ENCODE results near the gene KRTAP5-8. TPM values are rescaled to one million over a fixed set of nuclear protein-coding genes. Genes with fewer than 3 reads are reported as not detected.

The KRTAP5-8 gene
- total RNA-seq, 8 experiments from 2014 or later, result 0.11 to 0.81 (median 0.37) TPM; not detected in 1

Other genes with a start within 250 kb of the KRTAP5-8 start
- 100 to 1,000 TPM in 2 of 8 experiments, 10 to 100 TPM in 6; 15.3 to 155 (median 49.6) TPM for gene DHCR7, start 89.6 kb upstream of the KRTAP5-8 start, total RNA-seq
- 100 to 1,000 TPM in 1 of 8 experiments, 10 to 100 TPM in 7; 20.3 to 120 (median 37.1) TPM for gene NADSYN1, start 84.8 kb upstream of the KRTAP5-8 start, total RNA-seq
- under 1 TPM in 7 of 8 experiments, not detected in 1; 0.21 to 0.91 (median 0.27) TPM for gene KRTAP5-7, start 10.8 kb upstream of the KRTAP5-8 start, total RNA-seq
- gene KRTAP5-9, start 10.4 kb downstream of the KRTAP5-8 start, total RNA-seq, result 1 to 10 TPM in 1 of 8 experiments, under 1 TPM in 3, not detected in 4; 0.36 to 1.2 (median 0.39) TPM
- under 1 TPM in 4 of 8 experiments, not detected in 4; 0.17 to 0.66 (median 0.32) TPM for gene KRTAP5-10, start 27.5 kb downstream of the KRTAP5-8 start, total RNA-seq
- gene KRTAP5-11, start 44.9 kb downstream of the KRTAP5-8 start, total RNA-seq, result under 1 TPM in 1 of 8 experiments, not detected in 7; 0.76 TPM